GM23338 (cell line): ENCODE data around the gene CFAP58. TPM values are rescaled to one million over a fixed set of nuclear protein-coding genes. Genes with fewer than 3 reads are reported as not detected.

Experiments used
- ATAC-seq: fragments of 200-7000 bp; cut with Tn5 transposase; 3 replicates; pipeline ENCODE4 v1.9.1; 2020
- DNase-seq: peaks from one replicate; pipeline ENCODE4 v3.0.0-alpha.2; 2015; ENCODE audit warnings: low spot score
- H2AFZ ChIP-seq: fragments of 200-600 bp; sonication (generic); 2 replicates; pipeline ENCODE4 v1.8.0; 2016; ENCODE audit warnings: antibody characterized with exemption, mild to moderate bottlenecking, moderate library complexity
- H3F3A ChIP-seq: fragments of 200-600 bp; sonication (generic); replicated peaks from 2 replicates; pipeline ENCODE4 v1.8.0; 2017; ENCODE audit warnings: antibody characterized with exemption, mixed run types, low read depth
- H3K27ac ChIP-seq: fragments of 200-600 bp; sonication (generic); 2 replicates; pipeline ENCODE4 v1.6.1; 2016; ENCODE audit warnings: low read depth
- H3K27me3 ChIP-seq: fragments of 200-600 bp; sonication (generic); 2 replicates; pipeline ENCODE4 v1.8.0; 2016; ENCODE audit warnings: mild to moderate bottlenecking, mixed run types, moderate library complexity; ENCODE audit not compliant: insufficient read depth
- H3K36me3 ChIP-seq: fragments of 200-600 bp; sonication (generic); 2 replicates; pipeline ENCODE4 v1.8.0; 2016; ENCODE audit warnings: mild to moderate bottlenecking; ENCODE audit not compliant: insufficient read depth
- H3K4me1 ChIP-seq: fragments of 200-600 bp; sonication (generic); 2 replicates; pipeline ENCODE4 v1.8.0; 2016; ENCODE audit warnings: mild to moderate bottlenecking, moderate library complexity; ENCODE audit not compliant: insufficient read depth
- H3K4me2 ChIP-seq: fragments of 200-600 bp; sonication (generic); 2 replicates; pipeline ENCODE4 v1.7.1; 2017; ENCODE audit warnings: mixed run types
- H3K4me3 ChIP-seq: fragments of 200-600 bp; sonication (generic); 2 replicates; pipeline ENCODE4 v1.6.1; 2016; ENCODE audit warnings: mixed run types
- H3K79me2 ChIP-seq: fragments of 200-600 bp; sonication (generic); replicated peaks from 2 replicates; pipeline ENCODE4 v1.8.0; 2017; ENCODE audit warnings: mild to moderate bottlenecking; ENCODE audit not compliant: insufficient read depth
- H3K9me2 ChIP-seq: fragments of 200-600 bp; sonication (generic); 2 replicates; pipeline ENCODE4 v1.8.0; 2017; ENCODE audit not compliant: insufficient read depth
- H4K20me1 ChIP-seq: fragments of 200-600 bp; sonication (generic); replicated peaks from 2 replicates; pipeline ENCODE4 v1.8.0; 2017; ENCODE audit warnings: mild to moderate bottlenecking; ENCODE audit not compliant: insufficient read depth
- H3K27ac Mint-ChIP-seq: 2 replicates; pipeline ENCODE4 v1.8.0; 2020; ENCODE audit warnings: inconsistent platforms, mild to moderate bottlenecking, moderate library complexity, mixed read lengths
- H3K27me3 Mint-ChIP-seq: 3 replicates; pipeline ENCODE4 v1.8.0; 2022; ENCODE audit warnings: low read depth, mild to moderate bottlenecking, moderate library complexity, mixed read lengths, inconsistent platforms; ENCODE audit not compliant: insufficient read depth, poor library complexity
- H3K36me3 Mint-ChIP-seq: 3 replicates; pipeline ENCODE4 v1.8.0; 2021; ENCODE audit warnings: low read depth, mild to moderate bottlenecking, inconsistent platforms, moderate library complexity, mixed read lengths
- H3K4me1 Mint-ChIP-seq: 3 replicates; pipeline ENCODE4 v1.8.0; 2020; ENCODE audit warnings: mild to moderate bottlenecking, inconsistent platforms, mixed read lengths
- H3K4me3 Mint-ChIP-seq: 3 replicates; pipeline ENCODE4 v1.8.0; 2021; ENCODE audit warnings: moderate library complexity, mild to moderate bottlenecking, inconsistent platforms, mixed read lengths
- H3K9me3 Mint-ChIP-seq: 3 replicates; pipeline ENCODE4 v1.8.0; 2020; ENCODE audit warnings: moderate library complexity, mild to moderate bottlenecking, inconsistent platforms, mixed read lengths
- CREB1 ChIP-seq: fragments of 250-450 bp; sonication (Bioruptor Pico); IDR thresholded peaks from 2 replicates; pipeline ENCODE4 v1.5.0; 2020; ENCODE audit warnings: low read depth, mild to moderate bottlenecking, moderate library complexity
- ZNF331 ChIP-seq: fragments of 250-450 bp; sonication (Bioruptor Pico); IDR thresholded peaks from 2 replicates; pipeline ENCODE4 v1.5.0; 2020; ENCODE audit warnings: low read depth, mild to moderate bottlenecking, moderate library complexity
- polyA plus RNA-seq: library from polyadenylated mRNA; unstranded; fragments of >200 nt; fragmentation: Nextera tagmentation; extraction: Ambion mirVana; gene quantifications from 2 replicates; pipeline ENCODE4 v1.2.1, GENCODE V29; 2016
- total RNA-seq: library from RNA; depleted of rRNA; stranded (reverse); fragments of >200 nt; shearing (Covaris generic); gene quantifications from 2 replicates; pipeline ENCODE4 v1.2.3, GENCODE V29; 2014
- TF ChIP-seq, protein P1 (sequence below): IDR thresholded peaks from one replicate; pipeline ENCODE4 v1.6.1; 2018; ENCODE audit warnings: antibody characterized with exemption; ENCODE audit not compliant: unreplicated experiment
- TF ChIP-seq, protein P2 (sequence below), 2 experiments: fragments of 200-600 bp in 1 of 2; sonication (generic) in 1 of 2; conservative IDR thresholded peaks; 2 replicates each; pipeline versions ENCODE4 v1.5.1 to v1.6.1; 2016 to 2017; ENCODE audit warnings: antibody characterized with exemption in 2 of 2, low read depth in 2 of 2, mild to moderate bottlenecking in 2 of 2, moderate library complexity in 1 of 2

Gene CFAP58
- total and polyA plus RNA-seq, 2 experiments from 2014 or later, result 0.63 to 0.89 TPM

DNA sequence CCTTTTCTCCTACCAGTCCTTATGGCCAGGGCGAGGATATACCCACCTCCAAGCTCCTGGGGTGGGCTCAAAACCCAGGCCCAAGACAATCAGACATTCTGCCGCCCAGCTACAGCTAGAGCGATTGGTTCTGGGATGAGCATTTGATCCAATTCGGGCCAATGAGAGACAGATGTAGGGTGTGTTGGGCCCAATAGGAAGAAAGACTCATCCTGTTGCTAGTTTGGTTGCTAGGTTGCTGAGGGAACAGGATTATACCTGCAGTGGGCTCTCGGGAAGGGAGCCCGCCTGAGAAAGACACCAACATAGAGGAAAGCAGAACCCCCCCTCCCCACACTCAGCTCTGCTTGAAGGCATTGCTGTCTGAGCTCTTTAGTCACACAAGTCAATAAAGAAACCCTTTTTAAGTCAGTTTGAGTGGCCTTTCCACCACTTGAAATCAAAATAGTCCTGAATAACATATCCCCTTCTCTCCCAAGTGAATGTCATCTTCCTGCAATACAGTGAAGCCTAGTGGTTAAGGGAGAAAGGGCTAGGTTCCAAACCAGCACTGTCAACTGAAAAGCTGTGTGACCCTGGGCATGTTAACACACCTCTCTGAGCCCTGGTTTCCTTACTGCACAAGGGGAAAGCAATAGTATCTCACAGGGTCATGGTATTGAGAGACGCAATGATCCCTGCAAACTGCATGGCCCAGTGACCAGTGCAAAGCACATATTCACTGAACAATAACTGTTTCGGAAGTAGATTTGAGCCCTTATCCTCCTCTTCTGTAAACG, 37.1 kb upstream of the CFAP58 start:
- Histone ChIP-seq H3K27me3 (no peaks in the 10 kb centered on the region), H3K36me3 (no peaks in the 10 kb centered on the region), H3K4me2 (peak overlapping the region; percentile 46; the same call in 1 of the 2 replicates), H4K20me1 (peaks cover 18% of the 10 kb centered on the region), H3K9me2 (no peaks in the 10 kb centered on the region), H3K4me1 (peaks cover 36% of the 10 kb centered on the region), H3F3A (no peaks in the 10 kb centered on the region), H3K27ac (no peak overlapping the region), H3K4me3 (no peak overlapping the region), H2AFZ (no peak overlapping the region), H3K79me2 (peaks cover 52% of the 10 kb centered on the region)
- ATAC-seq (peak; percentile 17; the same call in 2 of the 3 replicates), DNase-seq (no peak)
- Mint-ChIP-seq H3K36me3 (peaks cover 53% of the 10 kb centered on the region), H3K27me3 (peaks cover 12% of the 10 kb centered on the region), H3K27ac (no peak overlapping the region), H3K4me1 (peaks cover 40% of the 10 kb centered on the region), H3K4me3 (no peak overlapping the region), H3K9me3 (no peaks in the 10 kb centered on the region; the same call in 2 of the 3 replicates)
- TF ChIP-seq, protein P1, sequence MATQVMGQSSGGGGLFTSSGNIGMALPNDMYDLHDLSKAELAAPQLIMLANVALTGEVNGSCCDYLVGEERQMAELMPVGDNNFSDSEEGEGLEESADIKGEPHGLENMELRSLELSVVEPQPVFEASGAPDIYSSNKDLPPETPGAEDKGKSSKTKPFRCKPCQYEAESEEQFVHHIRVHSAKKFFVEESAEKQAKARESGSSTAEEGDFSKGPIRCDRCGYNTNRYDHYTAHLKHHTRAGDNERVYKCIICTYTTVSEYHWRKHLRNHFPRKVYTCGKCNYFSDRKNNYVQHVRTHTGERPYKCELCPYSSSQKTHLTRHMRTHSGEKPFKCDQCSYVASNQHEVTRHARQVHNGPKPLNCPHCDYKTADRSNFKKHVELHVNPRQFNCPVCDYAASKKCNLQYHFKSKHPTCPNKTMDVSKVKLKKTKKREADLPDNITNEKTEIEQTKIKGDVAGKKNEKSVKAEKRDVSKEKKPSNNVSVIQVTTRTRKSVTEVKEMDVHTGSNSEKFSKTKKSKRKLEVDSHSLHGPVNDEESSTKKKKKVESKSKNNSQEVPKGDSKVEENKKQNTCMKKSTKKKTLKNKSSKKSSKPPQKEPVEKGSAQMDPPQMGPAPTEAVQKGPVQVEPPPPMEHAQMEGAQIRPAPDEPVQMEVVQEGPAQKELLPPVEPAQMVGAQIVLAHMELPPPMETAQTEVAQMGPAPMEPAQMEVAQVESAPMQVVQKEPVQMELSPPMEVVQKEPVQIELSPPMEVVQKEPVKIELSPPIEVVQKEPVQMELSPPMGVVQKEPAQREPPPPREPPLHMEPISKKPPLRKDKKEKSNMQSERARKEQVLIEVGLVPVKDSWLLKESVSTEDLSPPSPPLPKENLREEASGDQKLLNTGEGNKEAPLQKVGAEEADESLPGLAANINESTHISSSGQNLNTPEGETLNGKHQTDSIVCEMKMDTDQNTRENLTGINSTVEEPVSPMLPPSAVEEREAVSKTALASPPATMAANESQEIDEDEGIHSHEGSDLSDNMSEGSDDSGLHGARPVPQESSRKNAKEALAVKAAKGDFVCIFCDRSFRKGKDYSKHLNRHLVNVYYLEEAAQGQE, result no peak
- TF ChIP-seq CREB1 (CRISPR knock-in tag) (no peak), ZNF331 (CRISPR knock-in tag) (no peak)

DNA sequence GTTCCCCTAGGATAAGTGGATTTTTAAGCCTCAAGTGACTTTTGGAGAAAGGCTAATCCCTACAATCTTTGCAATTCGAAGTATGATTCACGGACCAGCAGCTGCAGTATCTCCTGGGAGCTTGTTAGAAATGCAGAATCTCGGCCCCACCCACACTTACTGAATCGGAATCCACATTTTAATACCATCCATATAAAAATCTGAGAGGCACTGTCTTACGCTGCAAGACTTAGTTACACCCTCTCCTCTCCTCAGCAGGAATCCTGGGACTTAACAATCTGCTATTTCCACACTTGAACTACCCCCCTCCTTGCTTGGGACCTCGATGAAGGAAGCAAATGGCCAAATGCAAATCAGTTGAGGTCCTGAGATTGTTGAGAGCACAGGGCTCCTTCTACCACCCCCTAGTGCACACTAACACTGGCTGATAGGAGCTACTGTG, 36.3 kb upstream of the CFAP58 start:
- H3K4me2 ChIP-seq, result peak overlapping the region; percentile 46

More for the DNA sequence above, 36.3 kb upstream of the CFAP58 start:
- Histone ChIP-seq H2AFZ (no peak overlapping the region), H3K4me1 (peaks cover 44% of the 10 kb centered on the region), H3K9me2 (no peaks in the 10 kb centered on the region), H3K79me2 (peaks cover 60% of the 10 kb centered on the region), H4K20me1 (peaks cover 19% of the 10 kb centered on the region; the same call in 1 of the 2 replicates), H3K4me3 (no peak overlapping the region), H3K27me3 (no peaks in the 10 kb centered on the region), H3K36me3 (no peaks in the 10 kb centered on the region), H3K27ac (peak overlapping the region; percentile 57; the same call in 1 of the 2 replicates), H3F3A (no peaks in the 10 kb centered on the region)
- Mint-ChIP-seq H3K9me3 (no peaks in the 10 kb centered on the region; the same call in 2 of the 3 replicates), H3K27ac (no peak overlapping the region), H3K4me1 (peaks cover 47% of the 10 kb centered on the region), H3K27me3 (peaks cover 17% of the 10 kb centered on the region), H3K36me3 (peaks cover 49% of the 10 kb centered on the region), H3K4me3 (no peak overlapping the region)
- ATAC-seq (peak; percentile 18; the same call in 2 of the 3 replicates), DNase-seq (no peak)
- TF ChIP-seq, protein P1, result no peak
- TF ChIP-seq, protein P2, sequence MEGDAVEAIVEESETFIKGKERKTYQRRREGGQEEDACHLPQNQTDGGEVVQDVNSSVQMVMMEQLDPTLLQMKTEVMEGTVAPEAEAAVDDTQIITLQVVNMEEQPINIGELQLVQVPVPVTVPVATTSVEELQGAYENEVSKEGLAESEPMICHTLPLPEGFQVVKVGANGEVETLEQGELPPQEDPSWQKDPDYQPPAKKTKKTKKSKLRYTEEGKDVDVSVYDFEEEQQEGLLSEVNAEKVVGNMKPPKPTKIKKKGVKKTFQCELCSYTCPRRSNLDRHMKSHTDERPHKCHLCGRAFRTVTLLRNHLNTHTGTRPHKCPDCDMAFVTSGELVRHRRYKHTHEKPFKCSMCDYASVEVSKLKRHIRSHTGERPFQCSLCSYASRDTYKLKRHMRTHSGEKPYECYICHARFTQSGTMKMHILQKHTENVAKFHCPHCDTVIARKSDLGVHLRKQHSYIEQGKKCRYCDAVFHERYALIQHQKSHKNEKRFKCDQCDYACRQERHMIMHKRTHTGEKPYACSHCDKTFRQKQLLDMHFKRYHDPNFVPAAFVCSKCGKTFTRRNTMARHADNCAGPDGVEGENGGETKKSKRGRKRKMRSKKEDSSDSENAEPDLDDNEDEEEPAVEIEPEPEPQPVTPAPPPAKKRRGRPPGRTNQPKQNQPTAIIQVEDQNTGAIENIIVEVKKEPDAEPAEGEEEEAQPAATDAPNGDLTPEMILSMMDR (conservative IDR thresholded peaks at IDR 0.05; ENCODE audit: low read depth in 2 of 2), result peak in 1 of 2 experiments; percentile 31; a peak in 2 of 4 replicates
